ENCODE data around the gene AGAP4.
"Not testable (repeated sequence)": the region's sequence is repeated elsewhere in the genome, so short reads cannot be mapped to it uniquely, and the experiment has no call there.

- TF ChIP-seq CTCF (IDR thresholded peaks at IDR 0.05); POLR2A (IDR thresholded peaks at IDR 0.05); EP300 (IDR thresholded peaks at IDR 0.05; ENCODE audit: low read depth): not testable (repeated sequence)
Measured at GRCh38 chr10:45822918-45823317, 24.4 kb downstream of the AGAP4 start.

Data from transverse colon (tissue), 3 donors.